Osteoblast (primary cell): ENCODE results near the gene SIPA1L2. TPM values are rescaled to one million over a fixed set of nuclear protein-coding genes. Genes with fewer than 3 reads are reported as not detected.

Experiments
- DNase-seq: peaks from one replicate; pipeline ENCODE4 v3.0.0; 2011; ENCODE audit warnings: low spot score, mixed read lengths; ENCODE audit not compliant: insufficient read length; ENCODE audit errors: missing footprints
- H2AFZ ChIP-seq: 2 replicates; pipeline ENCODE4 v1.6.0; 2011; ENCODE audit warnings: mild to moderate bottlenecking, low read length
- H3K27ac ChIP-seq: 2 replicates; pipeline ENCODE4 v1.5.1; 2011; ENCODE audit warnings: mild to moderate bottlenecking, low read depth, low read length, moderate library complexity
- H3K27me3 ChIP-seq: 2 replicates; pipeline ENCODE4 v1.6.0; 2012; ENCODE audit warnings: mild to moderate bottlenecking, control low read depth, inconsistent platforms, low read length, moderate library complexity; ENCODE audit not compliant: insufficient read depth
- H3K36me3 ChIP-seq: 2 replicates; pipeline ENCODE4 v1.5.1; 2011; ENCODE audit warnings: mild to moderate bottlenecking, low read length, control low read depth, moderate library complexity; ENCODE audit not compliant: insufficient read depth
- H3K4me1 ChIP-seq: 2 replicates; pipeline ENCODE4 v1.5.1; 2011; ENCODE audit warnings: mild to moderate bottlenecking, low read length, control low read depth, moderate library complexity; ENCODE audit not compliant: insufficient read depth
- H3K4me2 ChIP-seq: 2 replicates; pipeline ENCODE4 v1.6.0; 2011; ENCODE audit warnings: mild to moderate bottlenecking, low read length; ENCODE audit not compliant: insufficient read depth
- H3K4me3 ChIP-seq: fragments of 200-600 bp; sonication (generic); 3 replicates; pipeline ENCODE4 v1.5.1; 2012; ENCODE audit warnings: mild to moderate bottlenecking, low read length, inconsistent platforms; ENCODE audit not compliant: insufficient read depth
- H3K79me2 ChIP-seq: 2 replicates; pipeline ENCODE4 v1.6.0; 2012; ENCODE audit warnings: mild to moderate bottlenecking, low read length, control low read depth, inconsistent platforms; ENCODE audit not compliant: insufficient read depth
- H3K9me3 ChIP-seq: 2 replicates; pipeline ENCODE4 v1.5.1; 2011; ENCODE audit warnings: low read depth, low read length, control low read depth
- H4K20me1 ChIP-seq: 2 replicates; pipeline ENCODE4 v1.6.0; 2012; ENCODE audit warnings: mild to moderate bottlenecking, low read length, control low read depth; ENCODE audit not compliant: insufficient read depth
- CTCF ChIP-seq: IDR thresholded peaks from 2 replicates; pipeline ENCODE4 v1.5.1; 2011; ENCODE audit warnings: mild to moderate bottlenecking, low read depth, low read length, moderate library complexity; ENCODE audit errors: extremely low read depth
- total RNA-seq: library from RNA; depleted of rRNA; stranded (reverse); fragments of >200 nt; gene quantifications from 2 replicates; pipeline ENCODE4 v1.2.3, GENCODE V29; 2012

SIPA1L2 gene
- total RNA-seq, 1 donor, result 6.9 TPM

GRCh38 chr1:232610192-232610901, 19.6 kb downstream of the SIPA1L2 start:
- Histone ChIP-seq H3K4me3 (no peak overlapping the region), H3K79me2 (no peaks in the 10 kb centered on the region), H3K9me3 (no peaks in the 10 kb centered on the region), H3K36me3 (no peaks in the 10 kb centered on the region), H3K27me3 (no peaks in the 10 kb centered on the region), H3K4me1 (peaks cover 15% of the 10 kb centered on the region), H3K4me2 (no peak overlapping the region), H4K20me1 (no peaks in the 10 kb centered on the region), H3K27ac (no peak overlapping the region), H2AFZ (no peak overlapping the region)
- no peak for TF ChIP-seq CTCF
- DNase-seq, result no peak

- H4K20me1 ChIP-seq, result no peaks in the 10 kb centered on the region
These were observed 21.5 kb downstream of the SIPA1L2 start for GRCh38 chr1:232608427-232608826.

GRCh38 chr1:232602622-232603021, 27.3 kb downstream of the SIPA1L2 start:
- Histone ChIP-seq H3K9me3 (no peaks in the 10 kb centered on the region), H4K20me1 (no peaks in the 10 kb centered on the region), H3K36me3 (no peaks in the 10 kb centered on the region), H3K4me1 (no peaks in the 10 kb centered on the region), H3K4me2 (no peak overlapping the region), H3K4me3 (no peak overlapping the region), H3K79me2 (no peaks in the 10 kb centered on the region), H2AFZ (no peak overlapping the region), H3K27ac (no peak overlapping the region), H3K27me3 (no peaks in the 10 kb centered on the region)
- no peak for TF ChIP-seq CTCF
- DNase-seq, result no peak

More at GRCh38 chr1:232608427-232608826, 21.5 kb downstream of the SIPA1L2 start:
- TF ChIP-seq CTCF, result no peak
- Histone ChIP-seq H3K27ac (no peak overlapping the region), H3K27me3 (no peaks in the 10 kb centered on the region), H3K9me3 (no peaks in the 10 kb centered on the region), H2AFZ (no peak overlapping the region), H3K4me3 (no peak overlapping the region), H3K79me2 (no peaks in the 10 kb centered on the region), H3K4me2 (no peak overlapping the region), H3K36me3 (no peaks in the 10 kb centered on the region), H3K4me1 (peaks cover 3% of the 10 kb centered on the region)
- DNase-seq, result no peak

- H3K27ac ChIP-seq, result no peak overlapping the region
These were observed 29.3 kb downstream of the SIPA1L2 start for GRCh38 chr1:232600424-232601258.

More at GRCh38 chr1:232600424-232601258, 29.3 kb downstream of the SIPA1L2 start:
- H2AFZ ChIP-seq, result no peak overlapping the region
- H4K20me1 ChIP-seq, result no peaks in the 10 kb centered on the region
- no peaks in the 10 kb centered on the region for H3K27me3 ChIP-seq
- no peak overlapping the region for H3K4me3 ChIP-seq
- H3K79me2 ChIP-seq, result no peaks in the 10 kb centered on the region
- no peak for TF ChIP-seq CTCF
- H3K4me2 ChIP-seq, result no peak overlapping the region
- DNase-seq, result no peak
- H3K9me3 ChIP-seq, result no peaks in the 10 kb centered on the region
- no peaks in the 10 kb centered on the region for H3K4me1 ChIP-seq
- H3K36me3 ChIP-seq, result no peaks in the 10 kb centered on the region
